ENCODE measurements around the gene NDE1.

NDE1 gene

DNA sequence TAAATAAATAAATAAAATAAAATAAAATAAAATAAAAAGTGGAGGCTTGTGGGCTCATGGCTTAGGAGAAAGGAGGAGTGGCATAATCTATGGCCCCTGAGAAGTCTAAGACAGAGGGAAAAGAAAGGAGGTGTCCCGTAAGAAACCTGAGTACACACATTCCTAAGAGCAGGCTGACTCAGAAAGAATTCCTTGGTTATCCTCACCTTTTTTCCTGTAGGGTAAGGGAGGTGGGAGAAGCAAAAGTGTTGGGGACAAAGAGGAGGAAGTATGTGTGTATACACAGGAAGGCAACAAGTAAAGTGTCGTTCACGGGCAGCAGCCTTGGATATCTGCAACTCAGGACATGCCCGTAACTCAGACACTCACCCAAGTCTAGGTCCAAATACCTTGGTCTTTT, 36.4 kb upstream of the NDE1 start:
- Histone ChIP-seq H2AFZ (ENCODE audit: low read depth) (no peak overlapping the region), H3K4me3 (IDR thresholded peaks at IDR 0.05; ENCODE audit: insufficient read depth, low read depth, low read length) (no peak overlapping the region), H3K4me1 (ENCODE audit: low read depth, poor library complexity, severe bottlenecking) (no peaks in the 10 kb centered on the region), H3K27ac (no peak overlapping the region), H3K36me3 (ENCODE audit: insufficient read depth) (no peaks in the 10 kb centered on the region; the same call in 1 of the 2 replicates), H3K9ac (no peak overlapping the region), H3K79me2 (ENCODE audit: insufficient read depth, low read depth) (no peaks in the 10 kb centered on the region), H3K27me3 (ENCODE audit: insufficient read depth, low read depth) (no peaks in the 10 kb centered on the region; the same call in 1 of the 2 replicates), H4K20me1 (ENCODE audit: insufficient read depth) (no peaks in the 10 kb centered on the region), H3K4me2 (no peak overlapping the region)
- TF ChIP-seq, protein P1, sequence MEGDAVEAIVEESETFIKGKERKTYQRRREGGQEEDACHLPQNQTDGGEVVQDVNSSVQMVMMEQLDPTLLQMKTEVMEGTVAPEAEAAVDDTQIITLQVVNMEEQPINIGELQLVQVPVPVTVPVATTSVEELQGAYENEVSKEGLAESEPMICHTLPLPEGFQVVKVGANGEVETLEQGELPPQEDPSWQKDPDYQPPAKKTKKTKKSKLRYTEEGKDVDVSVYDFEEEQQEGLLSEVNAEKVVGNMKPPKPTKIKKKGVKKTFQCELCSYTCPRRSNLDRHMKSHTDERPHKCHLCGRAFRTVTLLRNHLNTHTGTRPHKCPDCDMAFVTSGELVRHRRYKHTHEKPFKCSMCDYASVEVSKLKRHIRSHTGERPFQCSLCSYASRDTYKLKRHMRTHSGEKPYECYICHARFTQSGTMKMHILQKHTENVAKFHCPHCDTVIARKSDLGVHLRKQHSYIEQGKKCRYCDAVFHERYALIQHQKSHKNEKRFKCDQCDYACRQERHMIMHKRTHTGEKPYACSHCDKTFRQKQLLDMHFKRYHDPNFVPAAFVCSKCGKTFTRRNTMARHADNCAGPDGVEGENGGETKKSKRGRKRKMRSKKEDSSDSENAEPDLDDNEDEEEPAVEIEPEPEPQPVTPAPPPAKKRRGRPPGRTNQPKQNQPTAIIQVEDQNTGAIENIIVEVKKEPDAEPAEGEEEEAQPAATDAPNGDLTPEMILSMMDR (conservative IDR thresholded peaks at IDR 0.05; ENCODE audit: low read depth, low read length) = no peak

DNA sequence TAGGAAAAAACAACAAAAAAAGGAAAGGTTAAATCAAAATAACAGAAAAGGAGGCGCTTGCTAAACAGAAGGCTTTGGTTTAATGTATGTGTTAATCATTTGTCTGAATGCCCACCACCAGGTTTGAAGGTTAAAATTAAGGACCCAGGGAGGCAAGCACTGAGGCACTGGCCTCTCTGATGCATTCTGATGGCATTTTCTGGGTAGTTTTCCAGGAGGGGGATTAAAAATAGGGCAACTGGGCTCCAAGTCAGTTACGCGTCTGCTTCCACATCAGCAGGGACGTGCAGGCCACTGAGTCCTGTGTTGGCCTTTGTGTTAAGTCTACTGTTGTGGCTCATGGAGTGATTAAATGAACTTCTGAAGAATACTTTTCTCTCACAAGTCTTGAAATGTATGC, 34.0 kb upstream of the NDE1 start:
- Histone ChIP-seq H3K79me2 (ENCODE audit: insufficient read depth, low read depth) (no peaks in the 10 kb centered on the region), H3K27ac (no peak overlapping the region), H3K4me2 (no peak overlapping the region), H3K4me3 (IDR thresholded peaks at IDR 0.05; ENCODE audit: insufficient read depth, low read depth, low read length) (no peak overlapping the region), H2AFZ (ENCODE audit: low read depth) (no peak overlapping the region), H3K4me1 (ENCODE audit: low read depth, poor library complexity, severe bottlenecking) (no peaks in the 10 kb centered on the region), H3K27me3 (ENCODE audit: insufficient read depth, low read depth) (no peaks in the 10 kb centered on the region; the same call in 1 of the 2 replicates), H3K36me3 (ENCODE audit: insufficient read depth) (no peaks in the 10 kb centered on the region; the same call in 1 of the 2 replicates), H4K20me1 (ENCODE audit: insufficient read depth) (no peaks in the 10 kb centered on the region), H3K9ac (no peak overlapping the region)
- TF ChIP-seq, protein P1 (conservative IDR thresholded peaks at IDR 0.05; ENCODE audit: low read depth, low read length) = no peak

DNA sequence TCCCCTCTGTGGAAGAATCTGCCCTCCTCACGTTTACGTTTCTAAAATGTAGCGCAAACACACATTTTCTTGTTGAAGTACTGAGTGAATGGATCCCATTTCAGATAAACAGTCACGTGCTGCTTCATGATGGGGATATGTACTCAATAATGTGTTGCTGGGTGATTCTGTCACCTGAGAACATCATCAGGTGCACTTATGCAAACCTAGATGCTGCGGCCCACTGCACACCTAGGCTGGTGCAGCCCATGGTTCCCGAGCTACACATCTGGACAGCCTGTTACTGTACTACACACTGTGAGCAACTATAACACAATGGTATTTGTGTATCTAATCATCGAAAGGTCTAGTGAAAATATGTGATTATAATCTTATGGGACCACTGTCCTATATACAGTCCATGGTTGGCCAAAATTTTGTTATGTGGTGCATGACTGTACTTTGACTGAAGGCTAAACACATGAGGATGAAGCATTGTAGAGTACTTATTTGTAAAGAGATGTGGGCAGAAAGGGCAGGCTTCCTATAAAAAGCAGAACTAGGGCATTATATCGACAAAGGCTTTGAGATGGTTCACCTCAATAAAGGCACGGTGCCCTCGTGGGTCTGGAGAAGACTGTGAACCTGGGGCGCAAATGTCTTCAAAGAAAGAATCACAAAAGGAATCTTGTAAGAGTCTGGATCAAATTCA, 33.4 kb upstream of the NDE1 start:
- TF ChIP-seq, protein P1 (conservative IDR thresholded peaks at IDR 0.05; ENCODE audit: low read depth, low read length) = no peak

DNA sequence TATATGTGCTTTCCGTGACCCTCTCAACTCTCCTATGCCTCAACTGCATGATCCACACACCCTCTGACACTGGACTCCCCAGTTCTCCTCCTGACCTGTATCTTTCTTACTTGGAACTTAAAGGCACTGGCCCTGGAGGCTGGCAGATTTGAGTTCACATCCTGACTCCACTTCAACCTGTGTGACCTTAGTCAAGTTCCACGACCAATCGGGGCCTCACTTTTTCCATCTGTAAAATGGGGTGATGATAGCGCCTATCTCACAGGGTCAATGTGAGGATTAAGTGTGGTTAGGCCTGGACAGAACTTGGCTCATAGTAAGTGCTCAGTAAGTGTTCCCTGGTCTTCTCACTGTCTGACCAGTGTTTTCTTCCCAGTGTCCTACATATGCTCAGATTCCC, 32.1 kb upstream of the NDE1 start:
- TF ChIP-seq, protein P1 (conservative IDR thresholded peaks at IDR 0.05; ENCODE audit: low read depth, low read length) = no peak
- H2AFZ ChIP-seq (ENCODE audit: low read depth) = no peak overlapping the region
- no peak overlapping the region for H3K4me2 ChIP-seq
- no peaks in the 10 kb centered on the region for H3K4me1 ChIP-seq (ENCODE audit: low read depth, poor library complexity, severe bottlenecking)
- H3K79me2 ChIP-seq (ENCODE audit: insufficient read depth, low read depth) = no peaks in the 10 kb centered on the region
- no peak overlapping the region for H3K4me3 ChIP-seq (IDR thresholded peaks at IDR 0.05; ENCODE audit: insufficient read depth, low read depth, low read length)
- no peak overlapping the region for H3K9ac ChIP-seq
- no peaks in the 10 kb centered on the region; the same call in 1 of the 2 replicates for H3K27me3 ChIP-seq (ENCODE audit: insufficient read depth, low read depth)
- H3K36me3 ChIP-seq (ENCODE audit: insufficient read depth) = no peaks in the 10 kb centered on the region; the same call in 1 of the 2 replicates
- H4K20me1 ChIP-seq (ENCODE audit: insufficient read depth) = no peaks in the 10 kb centered on the region
- H3K27ac ChIP-seq = no peak overlapping the region

More for the DNA sequence above, 33.4 kb upstream of the NDE1 start:
- no peaks in the 10 kb centered on the region; the same call in 1 of the 2 replicates for H3K27me3 ChIP-seq (ENCODE audit: insufficient read depth, low read depth)
- no peak overlapping the region for H3K9ac ChIP-seq
- no peak overlapping the region for H3K4me2 ChIP-seq
- no peak overlapping the region for H3K27ac ChIP-seq
- H3K36me3 ChIP-seq (ENCODE audit: insufficient read depth) = no peaks in the 10 kb centered on the region; the same call in 1 of the 2 replicates
- no peaks in the 10 kb centered on the region for H4K20me1 ChIP-seq (ENCODE audit: insufficient read depth)
- no peaks in the 10 kb centered on the region for H3K4me1 ChIP-seq (ENCODE audit: low read depth, poor library complexity, severe bottlenecking)
- no peaks in the 10 kb centered on the region for H3K79me2 ChIP-seq (ENCODE audit: insufficient read depth, low read depth)
- H3K4me3 ChIP-seq (IDR thresholded peaks at IDR 0.05; ENCODE audit: insufficient read depth, low read depth, low read length) = no peak overlapping the region
- no peak overlapping the region for H2AFZ ChIP-seq (ENCODE audit: low read depth)
